Neural crest cell (in vitro differentiated cells): ENCODE data around the gene CRYBA1. TPM values are rescaled to one million over a fixed set of nuclear protein-coding genes. Genes with fewer than 3 reads are reported as not detected.

Experiments used
- DNase-seq: peaks from one replicate; pipeline ENCODE4 v3.0.0; 2021; ENCODE audit warnings: low read depth, mixed read lengths, low spot score
- H3K27ac Mint-ChIP-seq: one replicate; pipeline ENCODE4 v1.8.0; 2021; ENCODE audit warnings: mild to moderate bottlenecking, mixed read lengths; ENCODE audit not compliant: unreplicated experiment
- H3K27me3 Mint-ChIP-seq: 2 replicates; pipeline ENCODE4 v1.8.0; 2021; ENCODE audit warnings: low read depth, mild to moderate bottlenecking, mixed read lengths
- H3K36me3 Mint-ChIP-seq: 2 replicates; pipeline ENCODE4 v1.8.0; 2021; ENCODE audit warnings: low read depth, mild to moderate bottlenecking, mixed read lengths
- H3K4me1 Mint-ChIP-seq: 2 replicates; pipeline ENCODE4 v1.8.0; 2021; ENCODE audit warnings: mixed read lengths
- H3K4me3 Mint-ChIP-seq: one replicate; pipeline ENCODE4 v1.8.0; 2021; ENCODE audit warnings: mild to moderate bottlenecking, mixed read lengths
- H3K9me3 Mint-ChIP-seq: 2 replicates; pipeline ENCODE4 v1.8.0; 2021; ENCODE audit warnings: mixed read lengths
- CTCF ChIP-seq: fragments of 200-600 bp; sonication (generic); conservative IDR thresholded peaks from 2 replicates; pipeline ENCODE4 v1.5.0; 2021; ENCODE audit warnings: antibody characterized with exemption, mild to moderate bottlenecking
- total RNA-seq: library from RNA; stranded (reverse); gene quantifications from 2 replicates; pipeline ENCODE4 v1.2.1, GENCODE V29; 2021

The CRYBA1 gene
- total RNA-seq, 1 donor from 2014 or later: 2.4 TPM

- DNase-seq: no peak
- Mint-ChIP-seq H3K36me3 (peaks cover 40% of the 10 kb centered on the region), H3K9me3 (no peaks in the 10 kb centered on the region), H3K27ac (no peak overlapping the region), H3K27me3 (no peaks in the 10 kb centered on the region), H3K4me1 (peaks cover 20% of the 10 kb centered on the region), H3K4me3 (no peak overlapping the region)
- TF ChIP-seq CTCF: no peak
Observed at GRCh38 chr17:29283961-29284360, 37.3 kb downstream of the CRYBA1 start.

DNA sequence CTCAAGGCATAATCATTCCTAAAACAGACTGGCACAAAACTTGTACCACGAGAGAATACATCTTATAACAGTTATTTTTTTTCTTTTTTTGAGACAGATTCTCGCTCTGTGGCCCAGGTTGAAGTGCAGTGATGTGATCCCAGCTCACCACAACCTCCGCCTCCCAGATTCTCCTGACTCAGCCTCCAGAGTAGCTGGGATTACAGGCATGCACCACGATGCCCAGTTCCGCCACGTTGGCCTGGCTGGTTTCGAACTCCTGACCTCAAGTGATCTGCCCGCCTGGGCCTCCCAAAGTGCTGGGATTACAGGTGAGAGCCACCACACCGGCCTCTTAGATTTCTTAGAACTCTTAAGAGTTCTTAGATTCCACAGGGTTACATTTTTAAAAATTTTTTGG is 43.2 kb downstream of the CRYBA1 start:
- peak overlapping the region; percentile 73 for H3K4me3 Mint-ChIP-seq
- H3K4me1 Mint-ChIP-seq: peaks cover 44% of the 10 kb centered on the region
- peaks cover 8% of the 10 kb centered on the region for H3K27me3 Mint-ChIP-seq
- peaks cover 21% of the 10 kb centered on the region for H3K36me3 Mint-ChIP-seq
- no peaks in the 10 kb centered on the region for H3K9me3 Mint-ChIP-seq
- H3K27ac Mint-ChIP-seq: no peak overlapping the region
- no peak for DNase-seq
- TF ChIP-seq CTCF: no peak

DNA sequence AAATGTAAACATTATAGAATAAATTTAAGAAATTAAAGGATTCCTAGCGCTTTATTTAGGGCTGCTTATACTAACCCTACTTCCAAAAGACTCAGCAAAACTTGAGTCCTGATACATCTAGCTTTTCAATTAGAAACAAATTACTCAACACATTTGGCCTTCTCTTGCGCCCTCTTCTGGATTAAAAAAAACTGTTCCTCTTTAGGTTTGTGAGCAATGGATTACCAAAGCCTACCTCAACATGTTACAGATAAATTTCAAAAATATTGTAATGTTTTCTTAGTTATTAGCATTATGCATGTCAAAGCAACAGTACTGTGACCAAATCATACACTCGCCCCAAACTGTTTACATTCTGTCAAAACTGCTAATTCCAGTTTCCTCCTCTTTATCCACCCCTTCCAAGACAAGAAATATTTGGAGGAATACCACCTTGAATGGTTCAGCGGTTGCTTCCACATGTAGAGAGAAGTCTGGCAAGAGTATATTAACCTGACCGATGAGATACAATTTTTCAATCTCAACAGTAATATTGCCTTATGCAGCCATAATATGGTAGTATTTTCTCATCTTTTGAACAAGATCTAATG is 44.6 kb downstream of the CRYBA1 start:
- DNase-seq: peak; percentile 14
- Mint-ChIP-seq H3K9me3 (no peaks in the 10 kb centered on the region), H3K36me3 (peaks cover 19% of the 10 kb centered on the region), H3K27me3 (peaks cover 8% of the 10 kb centered on the region), H3K4me3 (peak overlapping the region; percentile 98), H3K27ac (no peak overlapping the region), H3K4me1 (peaks cover 47% of the 10 kb centered on the region)
- peak; percentile 81 for TF ChIP-seq CTCF

GRCh38 chr17:29292071-29292991 is 45.7 kb downstream of the CRYBA1 start:
- peaks cover 44% of the 10 kb centered on the region for H3K4me1 Mint-ChIP-seq
- peaks cover 8% of the 10 kb centered on the region for H3K27me3 Mint-ChIP-seq
- peak overlapping the region; percentile 93 for H3K27ac Mint-ChIP-seq
- peak; percentile 9 for DNase-seq
- TF ChIP-seq CTCF: no peak
- no peaks in the 10 kb centered on the region for H3K9me3 Mint-ChIP-seq
- peaks cover 8% of the 10 kb centered on the region for H3K36me3 Mint-ChIP-seq
- H3K4me3 Mint-ChIP-seq: peak overlapping the region; percentile 100

DNA sequence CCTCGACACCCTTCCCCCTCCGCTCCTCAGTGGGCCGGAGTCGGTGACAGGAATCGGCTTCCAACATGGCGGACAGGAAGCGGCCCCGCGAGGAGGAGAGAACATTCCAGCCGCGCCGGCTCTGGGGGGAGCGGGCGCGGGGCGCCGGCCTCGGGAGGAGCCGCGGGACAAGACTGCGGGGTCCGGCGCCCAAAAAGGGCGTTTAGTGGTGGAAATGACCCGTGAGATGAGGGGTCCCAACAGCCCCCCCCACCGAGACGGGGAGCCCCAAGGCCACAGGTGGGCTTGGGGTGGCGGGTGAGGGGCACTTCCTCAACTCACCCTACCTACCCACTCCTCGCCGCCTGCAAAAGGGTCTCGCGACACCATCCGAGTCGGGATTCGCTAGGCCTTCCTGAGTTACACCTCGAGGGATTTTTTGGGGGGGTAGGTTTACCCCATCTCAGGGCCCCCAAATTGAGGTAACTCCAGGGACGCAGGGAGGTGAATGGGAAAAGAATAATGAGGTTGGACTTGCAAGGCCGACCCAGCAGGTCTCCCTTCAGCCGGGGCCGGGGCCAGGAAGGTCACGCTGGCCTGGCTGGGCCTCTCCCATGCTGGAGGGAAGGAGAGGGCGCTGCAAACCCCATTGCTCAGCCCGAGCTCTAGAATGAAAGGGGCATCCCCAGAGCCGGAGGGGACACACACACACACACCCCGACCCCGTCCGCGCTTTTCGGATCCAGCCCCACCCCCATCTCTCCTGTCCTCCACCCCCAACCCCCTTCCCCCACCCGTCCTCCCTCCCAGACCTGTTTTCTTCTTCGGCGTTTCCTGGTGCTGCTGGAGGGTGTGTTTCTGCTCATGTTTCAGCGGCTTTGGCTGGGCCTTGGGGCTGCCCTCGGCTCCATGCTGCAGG is 46.6 kb downstream of the CRYBA1 start:
- H3K27ac Mint-ChIP-seq: peak overlapping the region; percentile 99
- peaks cover 8% of the 10 kb centered on the region for H3K27me3 Mint-ChIP-seq
- peaks cover 44% of the 10 kb centered on the region for H3K4me1 Mint-ChIP-seq
- H3K9me3 Mint-ChIP-seq: no peaks in the 10 kb centered on the region
- peaks cover 8% of the 10 kb centered on the region for H3K36me3 Mint-ChIP-seq
- peak overlapping the region; percentile 100 for H3K4me3 Mint-ChIP-seq
- peak; percentile 58 for DNase-seq
- no peak for TF ChIP-seq CTCF
